Forelimb muscle (tissue), 1 donor: Measurements from ENCODE around the gene CRAMP1. TPM values are rescaled to one million over a fixed set of nuclear protein-coding genes. Genes with fewer than 3 reads are reported as not detected.
"Not testable (repeated sequence)": the region's sequence is repeated elsewhere in the genome, so short reads cannot be mapped to it uniquely, and the experiment has no call there.

Source experiments
- DNase-seq: peaks from one replicate; pipeline ENCODE4 v3.0.0-alpha.2; 2013; ENCODE audit warnings: low read depth
- polyA plus RNA-seq: library from polyadenylated mRNA; unstranded; fragments of 120-200 nt; gene quantifications from one replicate; pipeline ENCODE4 v1.2.1, GENCODE V29; 2013; ENCODE audit not compliant: insufficient read length

CRAMP1 gene
- polyA plus RNA-seq, 1 donor: 19.0 TPM

DNA sequence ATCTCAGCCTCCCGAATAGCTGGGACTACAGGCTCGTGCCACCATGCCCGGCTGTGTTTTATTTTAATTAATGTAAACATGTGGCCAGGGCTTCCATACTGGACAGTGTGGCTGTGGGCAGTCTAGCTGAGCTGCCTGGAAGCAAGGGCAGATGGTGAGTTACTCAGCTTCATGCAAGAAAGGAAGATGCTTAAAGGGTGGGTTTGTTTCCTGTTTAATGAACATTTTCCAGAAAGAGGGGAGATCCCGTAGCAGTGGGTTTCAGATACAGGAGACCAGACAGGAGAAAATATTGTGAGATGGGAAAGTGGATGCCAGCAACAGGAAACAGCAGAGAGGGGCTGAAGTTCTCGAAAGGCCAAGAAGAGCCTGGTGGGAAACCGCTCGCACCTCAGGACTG is 101.2 kb downstream of the CRAMP1 start:
- DNase-seq: no peak

DNA sequence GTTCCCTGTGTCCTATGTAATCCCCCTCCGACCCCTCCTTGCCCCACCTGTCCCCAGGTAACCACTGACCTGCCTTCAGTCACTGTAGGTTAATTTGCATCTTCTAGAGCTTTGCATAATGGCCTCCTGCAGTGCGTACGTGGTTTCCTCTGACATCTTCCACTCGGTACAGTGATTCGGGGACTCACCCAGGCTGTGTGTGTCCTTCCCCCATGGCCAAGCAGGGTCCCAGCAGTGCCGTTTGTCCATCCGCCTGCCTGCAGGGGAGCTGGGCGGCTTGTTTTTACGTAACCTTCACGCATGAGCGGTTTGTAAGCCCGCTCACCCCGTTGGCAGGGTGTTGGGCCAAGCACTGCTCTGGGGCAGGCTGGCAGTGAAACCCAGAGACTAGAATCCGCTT is 101.8 kb downstream of the CRAMP1 start:
- no peak for DNase-seq

DNA sequence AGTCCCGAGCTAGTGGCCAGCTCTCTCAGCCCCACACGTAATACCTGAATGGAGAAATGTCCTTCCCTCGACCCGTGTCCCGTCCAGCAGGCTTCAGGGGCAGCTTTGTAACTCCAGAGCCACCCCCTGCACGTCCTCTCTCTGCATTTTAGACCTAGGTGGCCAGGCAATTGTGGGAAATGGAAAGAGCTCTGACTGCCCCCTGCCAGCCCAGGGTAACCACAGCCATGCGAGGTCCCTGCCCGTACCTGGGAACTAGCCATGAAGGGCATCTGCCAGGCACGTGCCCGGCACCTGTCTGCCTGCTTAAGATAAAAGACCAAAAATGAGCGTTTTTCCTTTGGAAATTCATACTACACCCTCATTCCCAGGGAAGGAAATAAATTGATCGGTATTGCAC is 103.1 kb downstream of the CRAMP1 start:
- DNase-seq: no peak

DNA sequence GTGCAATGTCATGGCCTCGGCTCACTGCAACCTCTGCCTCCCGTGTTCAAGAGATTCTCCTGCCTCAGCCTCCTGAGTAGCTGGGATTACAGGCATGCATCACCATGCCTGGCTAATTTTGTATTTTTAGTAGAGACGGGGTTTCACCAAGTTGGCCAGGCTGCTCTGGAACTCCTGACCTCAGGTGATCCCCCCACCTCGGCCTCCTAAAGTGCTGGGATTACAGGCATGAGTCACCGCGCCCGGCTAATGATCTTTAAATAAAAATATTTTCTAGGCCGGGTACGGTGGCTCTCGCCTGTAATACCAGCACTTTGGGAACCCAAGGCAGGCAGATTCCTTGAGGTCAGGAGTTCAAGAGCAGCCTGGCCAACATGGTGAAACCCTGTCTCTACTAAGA is 106.1 kb downstream of the CRAMP1 start:
- not testable (repeated sequence) for DNase-seq

- not testable (repeated sequence) for DNase-seq
Measured at GRCh38 chr16:1719559-1720229, 107.5 kb downstream of the CRAMP1 start.

GRCh38 chr16:1721372-1721771 is 109.2 kb downstream of the CRAMP1 start:
- no peak for DNase-seq

DNA sequence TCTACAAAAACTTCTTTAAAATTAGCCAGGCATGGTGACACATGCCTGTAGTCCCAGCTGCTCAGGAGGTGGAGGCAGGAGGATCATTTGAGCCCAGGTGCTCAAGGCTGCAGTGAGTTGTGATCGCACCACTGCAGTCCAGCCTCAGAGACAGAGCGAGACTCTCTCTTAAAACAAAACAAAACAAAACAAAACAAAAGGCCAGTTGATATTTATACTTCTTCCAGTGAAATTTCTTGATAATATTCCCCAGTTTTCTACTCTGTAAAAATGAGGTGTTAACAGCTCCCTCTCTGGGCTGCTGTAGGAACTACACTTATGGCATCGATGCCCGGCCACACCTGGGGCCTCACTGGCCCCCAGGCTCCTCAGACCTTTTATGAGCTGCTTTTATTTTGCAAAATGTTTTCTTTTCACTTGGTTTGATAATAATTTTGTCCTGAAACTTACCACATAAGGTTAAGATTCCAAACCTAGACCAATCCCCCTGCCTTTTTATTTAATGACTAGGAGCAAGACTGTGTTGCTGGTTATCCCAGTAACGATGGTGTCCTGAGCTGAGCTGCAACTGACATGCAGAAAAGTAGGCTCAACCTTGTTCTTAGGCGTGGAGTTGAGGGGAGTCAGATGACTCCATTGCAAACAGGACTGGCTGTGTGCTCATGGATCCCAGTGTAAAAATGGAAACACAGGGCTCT is 111.4 kb downstream of the CRAMP1 start:
- no peak for DNase-seq

DNA sequence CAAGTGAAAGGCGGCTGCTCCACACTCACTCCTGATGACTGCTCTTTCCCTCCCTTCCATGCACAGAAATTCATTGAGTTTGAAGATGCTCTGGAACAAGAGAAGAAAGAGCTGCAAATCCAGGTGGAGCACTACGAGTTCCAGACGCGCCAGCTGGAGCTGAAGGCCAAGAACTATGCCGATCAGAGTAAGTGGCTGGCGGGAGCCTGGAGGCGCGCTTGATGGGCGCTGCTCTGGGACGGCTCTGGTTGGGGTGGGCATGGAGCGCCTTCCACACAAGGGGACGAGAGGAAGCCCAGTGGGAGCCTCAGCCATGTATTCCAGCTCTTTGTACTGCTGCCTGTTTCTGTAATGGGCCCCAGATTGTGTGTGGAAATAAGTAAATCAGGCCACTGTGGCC is 112.3 kb downstream of the CRAMP1 start:
- no peak for DNase-seq

GRCh38 chr16:1726661-1727502 is 114.7 kb downstream of the CRAMP1 start:
- no peak for DNase-seq

Other genes starting within 250 kb of the CRAMP1 start
- 7.5 TPM for gene UNKL, start 197.7 kb upstream of the CRAMP1 start, polyA plus RNA-seq
- 11.5 TPM for gene UQCC4, start 191.6 kb upstream of the CRAMP1 start, polyA plus RNA-seq
- gene PERCC1, start 181.3 kb upstream of the CRAMP1 start, polyA plus RNA-seq: 0.20 TPM
- 2.3 TPM for gene CCDC154, start 167.8 kb upstream of the CRAMP1 start, polyA plus RNA-seq
- 33.0 TPM for gene CLCN7, start 137.3 kb upstream of the CRAMP1 start, polyA plus RNA-seq
- 0.53 TPM for gene PTX4, start 123.4 kb upstream of the CRAMP1 start, polyA plus RNA-seq
- gene TELO2, start 119.0 kb upstream of the CRAMP1 start, polyA plus RNA-seq: 30.8 TPM
- gene TMEM204, start 78.7 kb upstream of the CRAMP1 start, polyA plus RNA-seq: 12.3 TPM
- gene IFT140, start 288 bp upstream of the CRAMP1 start, polyA plus RNA-seq: 8.7 TPM
- 40.5 TPM for gene JPT2, start 65.9 kb downstream of the CRAMP1 start, polyA plus RNA-seq
- 53.6 TPM for gene MAPK8IP3, start 93.8 kb downstream of the CRAMP1 start, polyA plus RNA-seq
- 19.5 TPM for gene NME3, start 159.2 kb downstream of the CRAMP1 start, polyA plus RNA-seq
- gene EME2, start 160.4 kb downstream of the CRAMP1 start, polyA plus RNA-seq: 5.7 TPM
- 42.5 TPM for gene MRPS34, start 160.8 kb downstream of the CRAMP1 start, polyA plus RNA-seq
- 24.6 TPM for gene SPSB3, start 170.2 kb downstream of the CRAMP1 start, polyA plus RNA-seq
- gene NUBP2, start 170.6 kb downstream of the CRAMP1 start, polyA plus RNA-seq: 36.9 TPM
- 0.44 TPM for gene IGFALS, start 181.3 kb downstream of the CRAMP1 start, polyA plus RNA-seq
- 44.3 TPM for gene HAGH, start 214.5 kb downstream of the CRAMP1 start, polyA plus RNA-seq
- 21.3 TPM for gene FAHD1, start 214.8 kb downstream of the CRAMP1 start, polyA plus RNA-seq